ENCODE data around the gene BCL2L13.

The BCL2L13 gene

DNA sequence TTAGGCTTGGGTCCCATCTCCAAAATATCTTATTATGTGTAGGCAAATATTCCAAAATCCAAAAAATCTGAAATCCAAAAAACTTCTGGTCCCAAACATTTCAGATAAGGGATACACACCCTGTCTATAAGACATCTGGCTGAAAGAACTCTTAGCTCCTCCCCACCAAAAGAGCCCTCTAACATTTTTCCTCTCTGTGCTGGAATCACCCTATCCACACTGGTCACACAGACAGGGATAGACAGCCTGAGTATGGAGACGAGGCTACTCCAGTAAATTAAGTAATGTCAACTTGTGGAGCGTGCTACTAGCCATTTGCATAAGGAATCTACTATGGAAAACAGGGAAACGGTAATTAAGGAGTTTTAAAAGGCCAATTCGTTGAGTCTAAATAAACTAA is 34.9 kb upstream of the BCL2L13 start:
- Histone ChIP-seq H3K9ac (no peak overlapping the region), H3K27ac (peak overlapping the region in 1 of 11 experiments; percentile 43; a peak in 1 of 22 replicates), H3K27me3 (no peaks in the 10 kb centered on the region), H4K20me1 (peaks cover 0 to 91% (median 38%) of the 10 kb centered on the region in 11 experiments; a peak in 14 of 22 replicates), H3K4me3 (no peak overlapping the region), H3K4me2 (no peak overlapping the region), H3K9me3 (replicated peaks in 1 of 11) (peaks cover 0 to 1% (median 0%) of the 10 kb centered on the region in 11 experiments; a peak in 1 of 22 replicates), H3K36me3 (peaks cover 61 to 100% (median 87%) of the 10 kb centered on the region in 11 experiments), H3K4me1 (peaks cover 0 to 12% (median 7%) of the 10 kb centered on the region in 10 experiments; a peak in 6 of 20 replicates)
- TF ChIP-seq Cebpa-rat (IDR thresholded peaks at IDR 0.05), result no peak

- H3K27me3 ChIP-seq, result no peaks in the 10 kb centered on the region
- H3K4me2 ChIP-seq, result no peak overlapping the region
- no peak overlapping the region for H3K4me3 ChIP-seq
- H3K9me3 ChIP-seq (replicated peaks in 1 of 11), result no peaks in the 10 kb centered on the region
- no peak overlapping the region for H3K27ac ChIP-seq
- H3K36me3 ChIP-seq, result peaks cover 57 to 100% (median 87%) of the 10 kb centered on the region in 11 experiments
- H3K9ac ChIP-seq, result no peak overlapping the region
- no peak for TF ChIP-seq Cebpa-rat (IDR thresholded peaks at IDR 0.05)
- H3K4me1 ChIP-seq, result peaks cover 0 to 12% (median 7%) of the 10 kb centered on the region in 10 experiments; a peak in 6 of 20 replicates
- H4K20me1 ChIP-seq, result peaks cover 0 to 98% (median 38%) of the 10 kb centered on the region in 11 experiments; a peak in 14 of 22 replicates
Measured at GRCh38 chr22:17606496-17606895, 32.1 kb upstream of the BCL2L13 start.

DNA sequence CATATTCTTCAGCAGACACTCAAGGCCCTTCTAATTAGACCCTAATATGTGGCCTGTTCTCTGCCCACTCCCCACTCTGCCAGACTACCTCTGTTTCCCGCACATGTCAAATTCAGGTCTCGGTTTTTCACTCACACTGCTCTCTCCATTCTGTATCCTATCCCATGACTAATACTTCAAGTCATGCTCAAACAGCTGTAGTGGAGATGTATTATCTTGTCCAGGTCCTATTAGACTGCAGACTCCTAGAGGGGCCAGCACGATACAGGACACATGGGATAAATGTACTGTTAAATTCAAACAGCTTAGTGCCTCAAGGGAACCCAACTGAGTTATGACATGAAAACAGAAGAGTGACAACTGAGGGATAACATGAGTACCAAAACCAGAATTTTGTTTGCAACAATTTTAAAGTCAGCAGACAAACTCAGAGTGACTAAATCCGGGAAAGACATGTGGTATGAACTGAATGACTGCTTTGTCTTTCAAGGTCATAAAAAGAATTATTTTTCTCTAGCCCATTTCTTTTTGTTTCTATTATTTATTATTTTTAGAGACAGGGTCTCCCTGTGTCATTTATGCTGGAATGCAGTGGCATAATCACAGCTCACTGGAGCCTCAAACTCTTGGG is 30.6 kb upstream of the BCL2L13 start:
- Histone ChIP-seq H3K9ac (no peak overlapping the region), H3K27ac (no peak overlapping the region), H3K4me1 (peaks cover 0 to 12% (median 7%) of the 10 kb centered on the region in 10 experiments; a peak in 6 of 20 replicates), H3K9me3 (replicated peaks in 1 of 11) (no peaks in the 10 kb centered on the region), H3K4me2 (no peak overlapping the region), H3K4me3 (no peak overlapping the region), H4K20me1 (peaks cover 0 to 97% (median 29%) of the 10 kb centered on the region in 11 experiments; a peak in 14 of 22 replicates), H3K27me3 (no peaks in the 10 kb centered on the region), H3K36me3 (peaks cover 64 to 100% (median 94%) of the 10 kb centered on the region in 11 experiments)
- no peak for TF ChIP-seq Cebpa-rat (IDR thresholded peaks at IDR 0.05)

- Histone ChIP-seq H3K4me2 (no peak overlapping the region), H3K4me1 (no peaks in the 10 kb centered on the region), H4K20me1 (peaks cover 0 to 94% (median 10%) of the 10 kb centered on the region in 11 experiments; a peak in 11 of 22 replicates), H3K27ac (no peak overlapping the region), H3K4me3 (no peak overlapping the region), H3K27me3 (no peaks in the 10 kb centered on the region), H3K9me3 (replicated peaks in 1 of 11) (no peaks in the 10 kb centered on the region), H3K36me3 (peaks cover 79 to 98% (median 94%) of the 10 kb centered on the region in 11 experiments), H3K9ac (no peak overlapping the region)
- no peak for TF ChIP-seq Cebpa-rat (IDR thresholded peaks at IDR 0.05)
Measured at GRCh38 chr22:17612057-17612456, 26.5 kb upstream of the BCL2L13 start.

GRCh38 chr22:17613280-17613679 is 25.3 kb upstream of the BCL2L13 start:
- Histone ChIP-seq H4K20me1 (peaks cover 0 to 94% (median 2%) of the 10 kb centered on the region in 11 experiments; a peak in 10 of 22 replicates), H3K4me1 (no peaks in the 10 kb centered on the region), H3K36me3 (peaks cover 81 to 98% (median 94%) of the 10 kb centered on the region in 11 experiments), H3K9ac (no peak overlapping the region), H3K27me3 (no peaks in the 10 kb centered on the region), H3K9me3 (replicated peaks in 1 of 11) (no peaks in the 10 kb centered on the region), H3K4me3 (no peak overlapping the region), H3K4me2 (no peak overlapping the region), H3K27ac (no peak overlapping the region)
- no peak for TF ChIP-seq Cebpa-rat (IDR thresholded peaks at IDR 0.05)

DNA sequence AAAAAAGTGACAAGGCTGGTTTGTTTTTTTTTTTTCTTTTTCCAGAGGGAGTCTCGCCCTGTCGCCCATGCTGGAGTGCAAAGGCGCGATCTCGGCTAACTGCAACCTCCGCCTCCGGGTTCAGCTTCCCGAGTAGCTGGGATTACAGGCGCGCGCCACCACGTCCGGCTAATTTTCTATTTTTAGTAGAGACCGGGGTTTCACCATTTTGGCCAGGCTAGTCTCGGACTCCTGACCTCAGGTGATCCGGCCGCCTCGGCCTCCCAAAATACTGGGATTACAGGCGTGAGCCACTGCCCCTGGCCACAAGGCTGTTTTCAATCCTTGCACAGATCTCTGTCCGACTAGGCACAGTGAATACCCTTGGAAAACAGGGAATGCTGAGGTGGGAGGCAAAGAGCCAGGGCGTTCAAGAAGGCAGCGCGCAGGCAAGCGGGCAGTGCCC is 10.6 kb upstream of the BCL2L13 start:
- Histone ChIP-seq H3K9ac (peak overlapping the region; percentile 84 to 98 (median 94)), H3K36me3 (peaks cover 22 to 41% (median 31%) of the 10 kb centered on the region in 11 experiments), H3K27me3 (no peaks in the 10 kb centered on the region), H3K4me3 (peak overlapping the region; percentile 89 to 98 (median 96)), H4K20me1 (peaks cover 12 to 47% (median 33%) of the 10 kb centered on the region in 11 experiments; a peak in 20 of 22 replicates), H3K4me2 (peak overlapping the region; percentile 91 to 99 (median 96)), H3K9me3 (replicated peaks in 1 of 11) (no peaks in the 10 kb centered on the region), H3K27ac (peak overlapping the region; percentile 81 to 96 (median 90)), H3K4me1 (peaks cover 23 to 51% (median 28%) of the 10 kb centered on the region in 10 experiments)
- TF ChIP-seq Cebpa-rat (IDR thresholded peaks at IDR 0.05), result no peak

DNA sequence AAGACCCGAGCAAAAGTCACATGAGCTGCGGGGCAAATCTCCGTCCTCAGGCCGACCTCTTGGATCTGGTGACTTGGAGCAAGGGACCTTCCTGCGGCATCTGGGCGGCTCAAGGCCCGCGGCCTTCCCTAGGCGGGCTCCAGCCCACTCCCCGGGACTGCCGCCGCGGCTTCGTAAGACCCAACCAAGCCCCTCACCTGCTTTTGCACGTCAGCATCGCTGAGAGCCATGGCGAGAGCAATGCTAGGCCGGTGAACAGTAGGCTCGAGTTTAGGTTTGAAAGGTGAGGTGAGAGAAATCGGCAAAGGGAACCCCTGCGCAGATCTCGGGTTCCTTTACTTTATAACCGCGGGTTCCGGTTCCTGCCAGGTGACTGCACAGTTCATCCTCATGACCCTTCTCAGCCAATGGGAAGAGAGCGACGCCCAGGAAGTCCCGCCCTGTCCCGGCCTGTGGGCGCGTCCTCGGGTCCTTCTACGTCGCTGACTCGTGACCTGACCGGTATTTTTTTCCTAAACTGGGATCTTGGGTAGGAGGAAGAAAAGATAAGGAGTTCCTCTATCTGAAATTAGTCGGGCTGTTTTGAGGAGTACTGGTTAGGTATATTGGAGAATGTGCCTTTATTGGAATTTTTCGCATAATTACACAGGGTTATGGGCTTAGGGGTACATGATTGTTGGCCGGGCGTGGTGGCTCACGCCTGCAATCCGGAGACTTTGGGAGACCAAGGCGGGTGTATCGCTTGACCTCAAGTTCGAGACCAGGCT is 10.0 kb upstream of the BCL2L13 start, which contains the start of gene ATP6V1E1:
Gene ATP6V1E1 (minus strand): TSS at position 344 of the 767 bp plus-strand sequence. CDS start 114 bp downstream, at position 230.
- H4K20me1 ChIP-seq, result peaks cover 9 to 41% (median 27%) of the 10 kb centered on the region in 11 experiments; a peak in 20 of 22 replicates
- peak within 1 kb of the TSS; percentile 81 to 96 (median 90) for H3K27ac ChIP-seq
- H3K4me3 ChIP-seq, result peak within 1 kb of the TSS; percentile 89 to 98 (median 96)
- no peaks in the 10 kb centered on the region for H3K27me3 ChIP-seq
- H3K9ac ChIP-seq, result peak within 1 kb of the TSS; percentile 84 to 98 (median 94)
- peaks cover 16 to 35% (median 25%) of the 10 kb centered on the region in 11 experiments for H3K36me3 ChIP-seq
- no peak for TF ChIP-seq Cebpa-rat (IDR thresholded peaks at IDR 0.05)
- peak within 1 kb of the TSS; percentile 92 to 99 (median 96) for H3K4me2 ChIP-seq
- no peaks in the 10 kb centered on the region for H3K9me3 ChIP-seq (replicated peaks in 1 of 11)
- peaks cover 23 to 51% (median 28%) of the 10 kb centered on the region in 10 experiments for H3K4me1 ChIP-seq

DNA sequence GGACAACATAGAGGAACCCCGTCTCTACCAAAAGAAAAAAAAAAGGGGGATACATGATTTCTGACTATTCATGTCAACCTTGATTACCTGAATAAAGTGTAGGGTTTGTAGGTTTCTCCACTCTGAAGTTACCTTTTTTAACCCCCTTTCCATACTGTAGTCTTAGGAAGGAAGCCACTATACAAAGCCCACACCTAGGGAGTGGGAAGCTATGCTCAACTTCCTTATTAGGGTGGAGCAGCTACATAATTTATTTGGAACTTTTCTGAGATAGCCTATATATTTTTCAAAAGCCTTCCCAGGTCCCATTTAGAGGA is 9.4 kb upstream of the BCL2L13 start:
- H3K9ac ChIP-seq, result peak overlapping the region; percentile 84 to 98 (median 94)
- H3K4me1 ChIP-seq, result peaks cover 23 to 51% (median 28%) of the 10 kb centered on the region in 10 experiments
- H3K9me3 ChIP-seq (replicated peaks in 1 of 11), result no peaks in the 10 kb centered on the region
- H3K4me2 ChIP-seq, result peak overlapping the region; percentile 73 to 97 (median 85)
- peak overlapping the region; percentile 81 to 96 (median 90) for H3K27ac ChIP-seq
- H3K27me3 ChIP-seq, result no peaks in the 10 kb centered on the region
- peak overlapping the region; percentile 89 to 98 (median 96) for H3K4me3 ChIP-seq
- no peak for TF ChIP-seq Cebpa-rat (IDR thresholded peaks at IDR 0.05)
- H4K20me1 ChIP-seq, result peaks cover 5 to 36% (median 25%) of the 10 kb centered on the region in 11 experiments; a peak in 20 of 22 replicates
- peaks cover 12 to 29% (median 20%) of the 10 kb centered on the region in 11 experiments for H3K36me3 ChIP-seq

Measured in BLaER1 treated with 17β-estradiol and CSF1 and Interleukin-3, amounts not matched to agents 10 nM and 100 nM (cell line).